Glutamatergic neuron (in vitro differentiated cells): Measurements from ENCODE around the gene MRPL55. TPM values are rescaled to one million over a fixed set of nuclear protein-coding genes. Genes with fewer than 3 reads are reported as not detected.

Experiments
- DNase-seq: peaks from one replicate; pipeline ENCODE4 v3.0.0; 2022
- H3K27ac Mint-ChIP-seq: one replicate; pipeline ENCODE4 v1.8.0; 2020; ENCODE audit warnings: mild to moderate bottlenecking, mixed read lengths, inconsistent platforms; ENCODE audit not compliant: unreplicated experiment
- H3K27me3 Mint-ChIP-seq: one replicate; pipeline ENCODE4 v1.8.0; 2020; ENCODE audit warnings: mild to moderate bottlenecking, moderate library complexity, mixed read lengths, inconsistent platforms; ENCODE audit not compliant: unreplicated experiment
- H3K36me3 Mint-ChIP-seq: one replicate; pipeline ENCODE4 v1.8.0; 2020; ENCODE audit warnings: mild to moderate bottlenecking, mixed read lengths, inconsistent platforms; ENCODE audit not compliant: unreplicated experiment
- H3K4me1 Mint-ChIP-seq: one replicate; pipeline ENCODE4 v1.8.0; 2020; ENCODE audit warnings: mild to moderate bottlenecking, low read depth, mixed read lengths, inconsistent platforms; ENCODE audit not compliant: unreplicated experiment
- H3K4me3 Mint-ChIP-seq: one replicate; pipeline ENCODE4 v1.8.0; 2020; ENCODE audit warnings: mild to moderate bottlenecking, mixed read lengths, inconsistent platforms; ENCODE audit not compliant: unreplicated experiment
- H3K9me3 Mint-ChIP-seq: one replicate; pipeline ENCODE4 v1.8.0; 2020; ENCODE audit warnings: mild to moderate bottlenecking, moderate library complexity, mixed read lengths, inconsistent platforms; ENCODE audit not compliant: unreplicated experiment
- CTCF ChIP-seq: fragments of 200-600 bp; sonication (generic); IDR thresholded peaks from one replicate; pipeline ENCODE4 v1.5.0; 2021; ENCODE audit not compliant: partially characterized antibody, unreplicated experiment
- total RNA-seq: library from RNA; stranded (reverse); fragmentation: NEBNext Ultra II Directional; extraction: Animal tissue kit (Norgen Biotek cat#: 25700); gene quantifications from one replicate; pipeline ENCODE4 v1.2.1, GENCODE V29; 2021; ENCODE audit not compliant: unreplicated experiment

Gene MRPL55
- total RNA-seq, 1 donor from 2014 or later: 61.5 TPM

GRCh38 chr1:228122921-228123441, 13.9 kb upstream of the MRPL55 start:
- no peak overlapping the region for H3K4me3 Mint-ChIP-seq
- H3K9me3 Mint-ChIP-seq: no peaks in the 10 kb centered on the region
- TF ChIP-seq CTCF: no peak
- DNase-seq: no peak
- no peaks in the 10 kb centered on the region for H3K27me3 Mint-ChIP-seq
- H3K36me3 Mint-ChIP-seq: peaks cover 7% of the 10 kb centered on the region
- no peaks in the 10 kb centered on the region for H3K4me1 Mint-ChIP-seq
- H3K27ac Mint-ChIP-seq: no peak overlapping the region

- H3K4me1 Mint-ChIP-seq: no peaks in the 10 kb centered on the region
- no peak overlapping the region for H3K4me3 Mint-ChIP-seq
- H3K27me3 Mint-ChIP-seq: no peaks in the 10 kb centered on the region
- no peak for TF ChIP-seq CTCF
- peaks cover 2% of the 10 kb centered on the region for H3K9me3 Mint-ChIP-seq
- DNase-seq: no peak
- H3K36me3 Mint-ChIP-seq: peaks cover 8% of the 10 kb centered on the region
- H3K27ac Mint-ChIP-seq: no peak overlapping the region
These were observed 11.9 kb upstream of the MRPL55 start for GRCh38 chr1:228120857-228121489.

GRCh38 chr1:228120351-228120750, 11.3 kb upstream of the MRPL55 start:
- Mint-ChIP-seq H3K27me3 (no peaks in the 10 kb centered on the region), H3K4me3 (no peak overlapping the region), H3K36me3 (peaks cover 8% of the 10 kb centered on the region), H3K27ac (no peak overlapping the region), H3K4me1 (no peaks in the 10 kb centered on the region), H3K9me3 (peaks cover 2% of the 10 kb centered on the region)
- DNase-seq: no peak
- TF ChIP-seq CTCF: no peak

- no peaks in the 10 kb centered on the region for H3K27me3 Mint-ChIP-seq
These were observed 8.9 kb upstream of the MRPL55 start for GRCh38 chr1:228118040-228118439.

More at GRCh38 chr1:228118040-228118439, 8.9 kb upstream of the MRPL55 start:
- DNase-seq: no peak
- Mint-ChIP-seq H3K4me1 (no peaks in the 10 kb centered on the region), H3K9me3 (peaks cover 2% of the 10 kb centered on the region), H3K36me3 (peaks cover 8% of the 10 kb centered on the region), H3K27ac (no peak overlapping the region), H3K4me3 (no peak overlapping the region)
- no peak for TF ChIP-seq CTCF
